SK-N-SH (cell line): Measurements from ENCODE around the gene SLC25A17. TPM values are rescaled to one million over a fixed set of nuclear protein-coding genes. Genes with fewer than 3 reads are reported as not detected.

Source experiments
- CTCF ChIA-PET: fragments of 300-600, 350-600 bp; formaldehyde crosslinking; extraction: SDS; loops from one replicate; lab custom pipeline; 2021; lab: Yijun Ruan, JAX
- POLR2A ChIA-PET: fragments of 350-600 bp; sonication (Branson Sonifier 250); formaldehyde crosslinking; extraction: SDS; loops from one replicate; lab custom pipeline; 2020; ENCODE audit warnings: antibody characterized with exemption, inconsistent platforms; lab: Yijun Ruan, JAX
- DNase-seq: peaks from one replicate; pipeline ENCODE4 v3.0.0; 2012
- H2AFZ ChIP-seq: fragments of 200-600 bp; sonication (generic); 2 replicates; pipeline ENCODE4 v1.8.1; 2016; ENCODE audit warnings: antibody characterized with exemption, mild to moderate bottlenecking, low read depth
- H3F3A ChIP-seq: fragments of 200-600 bp; sonication (generic); replicated peaks from 2 replicates; pipeline ENCODE3; 2016; ENCODE audit warnings: antibody characterized with exemption, mild to moderate bottlenecking; ENCODE audit not compliant: insufficient read depth
- H3K27ac ChIP-seq, 2 experiments: fragments of 200-500 bp in 1 of 2; fragments of 200-600 bp in 1 of 2; sonication (Bioruptor generic) in 1 of 2; sonication (generic), shearing (Covaris generic) in 1 of 2; 2 replicates each; pipeline versions ENCODE4 v1.5.1 to v1.6.1; 2014 to 2016; ENCODE audit warnings: low read depth in 2 of 2, inconsistent platforms in 1 of 2, low read length in 1 of 2, mild to moderate bottlenecking in 1 of 2, mixed read lengths in 1 of 2
- H3K27me3 ChIP-seq: fragments of 200-600 bp; sonication (generic), shearing (Covaris generic); 2 replicates; pipeline ENCODE4 v1.6.1; 2016; ENCODE audit warnings: mixed run types; ENCODE audit not compliant: insufficient read depth
- H3K36me3 ChIP-seq, 2 experiments: fragments of 200-500 bp in 1 of 2; fragments of 200-600 bp in 1 of 2; sonication (Bioruptor generic) in 1 of 2; sonication (generic) in 1 of 2; replicated peaks in 1 of 2; 2 replicates each; pipeline versions ENCODE3 to v1.5.1; 2014 to 2016; ENCODE audit warnings: low read length in 1 of 2, mild to moderate bottlenecking in 1 of 2; ENCODE audit not compliant: insufficient read depth in 2 of 2, control insufficient read depth in 1 of 2
- H3K4me1 ChIP-seq, 2 experiments: fragments of 200-500 bp in 1 of 2; fragments of 200-600 bp in 1 of 2; sonication (Bioruptor generic) in 1 of 2; sonication (generic), shearing (Covaris generic) in 1 of 2; 2 replicates each; pipeline versions ENCODE4 v1.5.1 to v1.6.1; 2014 to 2016; ENCODE audit warnings: low read depth in 1 of 2, low read length in 1 of 2, mixed run types in 1 of 2; ENCODE audit not compliant: insufficient read depth in 2 of 2, control insufficient read depth in 1 of 2
- H3K4me2 ChIP-seq: fragments of 200-600 bp; sonication (generic), shearing (Covaris generic); 2 replicates; pipeline ENCODE4 v1.6.1; 2017; ENCODE audit warnings: mixed run types
- H3K4me3 ChIP-seq, 2 experiments: fragments of 200-500 bp in 1 of 2; fragments of 200-600 bp in 1 of 2; sonication (Bioruptor generic) in 1 of 2; sonication (generic), shearing (Covaris generic) in 1 of 2; 2 replicates each; pipeline versions ENCODE4 v1.5.1 to v1.8.1; 2014 to 2016; ENCODE audit warnings: low read depth in 2 of 2, inconsistent platforms in 1 of 2, low read length in 1 of 2, mild to moderate bottlenecking in 1 of 2, mixed read lengths in 1 of 2, moderate library complexity in 1 of 2
- H3K79me2 ChIP-seq: fragments of 200-600 bp; sonication (generic); 2 replicates; pipeline ENCODE4 v1.8.1; 2017; ENCODE audit warnings: mild to moderate bottlenecking; ENCODE audit not compliant: insufficient read depth
- H3K9ac ChIP-seq: fragments of 200-600 bp; sonication (generic); 2 replicates; pipeline ENCODE4 v1.6.1; 2017; ENCODE audit warnings: mixed run types
- H3K9me2 ChIP-seq: fragments of 200-600 bp; sonication (generic); 2 replicates; pipeline ENCODE4 v1.6.1; 2017; ENCODE audit warnings: mixed run types
- H3K9me3 ChIP-seq: fragments of 200-600 bp; sonication (generic); 2 replicates; pipeline ENCODE4 v1.6.1; 2017; ENCODE audit warnings: mixed run types, mild to moderate bottlenecking, moderate library complexity
- H4K20me1 ChIP-seq: fragments of 200-600 bp; sonication (generic); 2 replicates; pipeline ENCODE4 v1.6.1; 2017; ENCODE audit warnings: mild to moderate bottlenecking, mixed run types; ENCODE audit not compliant: insufficient read depth
- CHD2 ChIP-seq: fragments of 150-350 bp; IDR thresholded peaks from 2 replicates; pipeline ENCODE4 v1.6.1; 2018; ENCODE audit warnings: low read length; ENCODE audit not compliant: partially characterized antibody
- FOSL2 ChIP-seq: IDR thresholded peaks from 2 replicates; pipeline ENCODE4 v1.4.0; 2012; ENCODE audit warnings: low read depth, mild to moderate bottlenecking, moderate library complexity, borderline replicate concordance
- GATA2 ChIP-seq: sonication (generic); formaldehyde crosslinking; IDR thresholded peaks from 2 replicates; pipeline ENCODE4 v1.5.0; 2020; ENCODE audit warnings: mild to moderate bottlenecking, missing genetic modification reagents
- MXI1 ChIP-seq: IDR thresholded peaks from 2 replicates; pipeline ENCODE4 v1.6.1; 2012; ENCODE audit warnings: mild to moderate bottlenecking, low read depth, low read length, improper control_type of control experiment
- NRF1 ChIP-seq: IDR thresholded peaks from 2 replicates; pipeline ENCODE4 v1.6.1; 2012; ENCODE audit warnings: low read depth, mild to moderate bottlenecking, low read length
- POLR2AphosphoS5 ChIP-seq: IDR thresholded peaks from 2 replicates; pipeline ENCODE4 v1.6.1; 2012; ENCODE audit warnings: low read depth, low read length
- RAD21 ChIP-seq: IDR thresholded peaks from 2 replicates; pipeline ENCODE4 v1.6.1; 2012; ENCODE audit warnings: mild to moderate bottlenecking, low read length
- REST ChIP-seq: IDR thresholded peaks from 2 replicates; pipeline ENCODE4 v1.6.1; 2012; ENCODE audit warnings: mild to moderate bottlenecking, low read depth, low read length, moderate library complexity
- RXRA ChIP-seq: IDR thresholded peaks from 2 replicates; pipeline ENCODE4 v1.4.0; 2012; ENCODE audit warnings: low read depth, mild to moderate bottlenecking, borderline replicate concordance
- SIN3A ChIP-seq: IDR thresholded peaks from 2 replicates; pipeline ENCODE4 v1.6.1; 2012; ENCODE audit warnings: low read depth, mild to moderate bottlenecking, low read length, moderate library complexity, borderline replicate concordance
- TAF1 ChIP-seq: IDR thresholded peaks from 2 replicates; pipeline ENCODE4 v1.6.1; 2012; ENCODE audit warnings: low read depth, mild to moderate bottlenecking, low read length, moderate library complexity, borderline replicate concordance
- TCF12 ChIP-seq: IDR thresholded peaks from 2 replicates; pipeline ENCODE4 v1.4.0; 2012
- WGBS: methylation state at CpG from one replicate; pipeline ENCODE4 v1.1.6; 2017; ENCODE audit warnings: low lambda C conversion rate; 5-methylcytosine and 5-hydroxymethylcytosine counted together
- polyA plus RNA-seq, 3 experiments: library from polyadenylated mRNA; depleted of rRNA; stranded (reverse); fragments of >200 nt; gene quantifications; 2 replicates each; pipeline ENCODE4 v1.2.3, GENCODE V29; 2012

SLC25A17 gene
- polyA plus RNA-seq, 1 of the 3 experiments (the other 2 are of a cell fraction), result 11.1 TPM

GRCh38 chr22:40727070-40727963 is 91.8 kb downstream of the SLC25A17 start (continued):
- TF ChIP-seq CHD2, result no peak
- TF ChIP-seq RXRA, result no peak
- TF ChIP-seq POLR2AphosphoS5, result no peak

- H3F3A ChIP-seq, result no peaks in the 10 kb centered on the region
- H3K27me3 ChIP-seq, result no peaks in the 10 kb centered on the region
- no peak overlapping the region for H3K9ac ChIP-seq
- WGBS, result 89% methylated on average over 4 of the region's 4 CpGs
- H3K27ac ChIP-seq, result no peak overlapping the region
- no peak overlapping the region for H2AFZ ChIP-seq
- peaks cover 2 to 3% of the 10 kb centered on the region in 2 experiments; a peak in 2 of 4 replicates for H3K4me1 ChIP-seq
- H3K4me2 ChIP-seq, result no peak overlapping the region
- H3K9me2 ChIP-seq, result no peaks in the 10 kb centered on the region
- ChIA-PET CTCF (no interaction called here), POLR2A (no interaction called here)
- H3K79me2 ChIP-seq, result no peaks in the 10 kb centered on the region
- TF ChIP-seq POLR2AphosphoS5 (no peak), REST (no peak), RAD21 (no peak), SIN3A (no peak), MXI1 (no peak), TCF12 (no peak), NRF1 (no peak), FOSL2 (no peak), GATA2 (no peak), TAF1 (no peak)
- no peaks in the 10 kb centered on the region for H4K20me1 ChIP-seq
- no peak for DNase-seq
- H3K9me3 ChIP-seq, result no peaks in the 10 kb centered on the region
- H3K4me3 ChIP-seq, result no peak overlapping the region
- H3K36me3 ChIP-seq, result no peaks in the 10 kb centered on the region
These were observed 92.6 kb downstream of the SLC25A17 start for GRCh38 chr22:40726514-40726913.
